ENCODE data around the gene FAM131C. TPM values are rescaled to one million over a fixed set of nuclear protein-coding genes. Genes with fewer than 3 reads are reported as not detected.

Gene FAM131C
- total RNA-seq, 2 donors from 2014 or later: 5.2 to 8.7 TPM

DNA sequence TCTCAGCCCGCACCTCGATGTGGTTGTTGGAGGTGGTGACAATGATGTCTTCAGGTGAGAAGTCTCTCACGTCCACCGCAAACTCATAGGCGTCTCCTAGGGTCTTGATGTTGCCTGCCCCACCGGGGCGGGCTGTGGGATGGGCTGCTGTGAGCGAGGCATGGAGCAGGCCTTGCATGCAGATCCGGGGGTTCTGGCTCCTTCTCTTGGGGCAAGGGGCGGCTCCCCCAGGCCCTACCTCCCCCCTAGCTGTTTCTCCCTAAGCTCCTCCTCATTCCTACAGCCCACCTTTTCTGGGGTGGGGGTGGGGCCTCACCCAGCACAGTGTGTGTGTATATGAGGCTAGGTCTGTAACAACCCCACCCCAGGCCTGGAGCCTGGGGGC lies 56.4 kb downstream of the FAM131C start:
- H3K36me3 ChIP-seq: peaks cover 31% of the 10 kb centered on the region
- H3K4me3 ChIP-seq: peak overlapping the region; percentile 60 to 68
- TF ChIP-seq, protein P1, sequence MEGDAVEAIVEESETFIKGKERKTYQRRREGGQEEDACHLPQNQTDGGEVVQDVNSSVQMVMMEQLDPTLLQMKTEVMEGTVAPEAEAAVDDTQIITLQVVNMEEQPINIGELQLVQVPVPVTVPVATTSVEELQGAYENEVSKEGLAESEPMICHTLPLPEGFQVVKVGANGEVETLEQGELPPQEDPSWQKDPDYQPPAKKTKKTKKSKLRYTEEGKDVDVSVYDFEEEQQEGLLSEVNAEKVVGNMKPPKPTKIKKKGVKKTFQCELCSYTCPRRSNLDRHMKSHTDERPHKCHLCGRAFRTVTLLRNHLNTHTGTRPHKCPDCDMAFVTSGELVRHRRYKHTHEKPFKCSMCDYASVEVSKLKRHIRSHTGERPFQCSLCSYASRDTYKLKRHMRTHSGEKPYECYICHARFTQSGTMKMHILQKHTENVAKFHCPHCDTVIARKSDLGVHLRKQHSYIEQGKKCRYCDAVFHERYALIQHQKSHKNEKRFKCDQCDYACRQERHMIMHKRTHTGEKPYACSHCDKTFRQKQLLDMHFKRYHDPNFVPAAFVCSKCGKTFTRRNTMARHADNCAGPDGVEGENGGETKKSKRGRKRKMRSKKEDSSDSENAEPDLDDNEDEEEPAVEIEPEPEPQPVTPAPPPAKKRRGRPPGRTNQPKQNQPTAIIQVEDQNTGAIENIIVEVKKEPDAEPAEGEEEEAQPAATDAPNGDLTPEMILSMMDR (IDR thresholded peaks at IDR 0.05): no peak
- H3K27ac ChIP-seq: peak overlapping the region; percentile 93 to 94
- no peaks in the 10 kb centered on the region for H3K9me3 ChIP-seq
- H3K4me1 ChIP-seq: peaks cover 0 to 70% of the 10 kb centered on the region in 2 donors
- no peak for DNase-seq (ENCODE audit: low spot score)
- H3K27me3 ChIP-seq: no peaks in the 10 kb centered on the region

- peaks cover 0 to 64% of the 10 kb centered on the region in 2 donors for H3K4me1 ChIP-seq
Measured at GRCh38 chr1:16015960-16016901, 57.2 kb downstream of the FAM131C start.

GRCh38 chr1:16015491-16015890 lies 58.0 kb downstream of the FAM131C start:
- H3K36me3 ChIP-seq: peaks cover 31% of the 10 kb centered on the region
- H3K27me3 ChIP-seq: no peaks in the 10 kb centered on the region
- peaks cover 0 to 62% of the 10 kb centered on the region in 2 donors for H3K4me1 ChIP-seq
- peak overlapping the region; percentile 93 to 94 for H3K27ac ChIP-seq
- peak overlapping the region; percentile 60 to 68 for H3K4me3 ChIP-seq
- TF ChIP-seq, protein P1 (IDR thresholded peaks at IDR 0.05): no peak
- no peak for DNase-seq (ENCODE audit: low spot score)
- no peaks in the 10 kb centered on the region for H3K9me3 ChIP-seq

More at GRCh38 chr1:16015960-16016901, 57.2 kb downstream of the FAM131C start:
- Histone ChIP-seq H3K4me3 (peak overlapping the region; percentile 60 to 68), H3K36me3 (peaks cover 31% of the 10 kb centered on the region), H3K27ac (peak overlapping the region; percentile 93 to 94), H3K9me3 (no peaks in the 10 kb centered on the region), H3K27me3 (no peaks in the 10 kb centered on the region)
- DNase-seq (ENCODE audit: low spot score): no peak
- TF ChIP-seq, protein P1 (IDR thresholded peaks at IDR 0.05): no peak

DNA sequence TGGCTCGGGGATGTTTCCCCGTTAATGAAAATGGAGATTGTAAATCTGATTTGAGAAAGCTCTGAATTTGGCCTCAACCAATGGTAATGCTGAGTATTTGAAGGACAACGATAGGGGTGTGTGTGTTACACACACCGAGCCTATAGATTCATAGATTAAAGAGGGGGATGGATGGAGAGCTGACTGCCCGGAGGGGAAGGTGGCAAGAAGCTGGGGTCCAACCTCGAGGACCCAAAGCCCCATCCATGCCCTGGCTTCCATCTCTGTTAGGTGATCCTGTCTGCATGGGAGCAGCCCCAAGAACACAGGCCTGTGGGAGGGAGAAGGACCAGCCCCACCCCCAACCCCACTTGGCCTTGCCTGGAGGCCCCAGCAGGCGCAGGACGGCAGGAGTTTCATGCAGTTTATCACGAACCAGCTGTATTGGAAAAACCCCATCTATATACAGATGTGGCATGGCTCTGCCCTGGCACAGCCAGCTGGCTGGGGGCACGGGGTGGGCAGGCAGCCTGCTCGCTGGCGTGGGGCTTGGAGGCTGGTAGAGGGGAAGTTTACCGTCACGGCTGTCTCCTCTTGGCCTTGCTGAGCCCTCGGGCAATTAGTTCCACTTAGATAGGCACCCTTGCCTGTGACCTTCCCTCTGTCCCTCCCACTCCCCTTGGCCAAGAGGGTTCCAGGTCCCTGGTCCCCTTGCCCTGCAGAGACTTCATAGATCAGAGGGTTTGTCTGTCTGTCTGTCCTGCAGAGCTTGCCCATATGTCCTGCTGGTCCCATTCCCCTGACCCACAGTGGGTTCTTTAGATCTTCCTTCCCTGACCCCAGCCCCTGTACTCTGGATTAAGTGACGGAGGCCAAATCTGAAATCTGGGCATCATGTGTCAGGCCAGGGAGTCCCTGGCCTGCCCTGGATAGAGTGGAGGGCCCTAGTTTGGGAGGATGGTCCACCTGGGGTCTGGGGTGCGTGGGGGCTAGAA lies 58.7 kb downstream of the FAM131C start:
- Histone ChIP-seq H3K9me3 (no peaks in the 10 kb centered on the region), H3K27ac (peak overlapping the region; percentile 93 to 94), H3K4me1 (peaks cover 0 to 55% of the 10 kb centered on the region in 2 donors), H3K4me3 (peak overlapping the region; percentile 60 to 68), H3K27me3 (no peaks in the 10 kb centered on the region), H3K36me3 (peaks cover 31% of the 10 kb centered on the region)
- DNase-seq (ENCODE audit: low spot score): no peak
- TF ChIP-seq, protein P1 (IDR thresholded peaks at IDR 0.05): no peak

GRCh38 chr1:16013908-16014258 lies 59.6 kb downstream of the FAM131C start:
- peak overlapping the region; percentile 60 to 68 for H3K4me3 ChIP-seq
- no peaks in the 10 kb centered on the region for H3K27me3 ChIP-seq
- H3K27ac ChIP-seq: peak overlapping the region; percentile 93 to 94
- peaks cover 31% of the 10 kb centered on the region for H3K36me3 ChIP-seq
- TF ChIP-seq, protein P1 (IDR thresholded peaks at IDR 0.05): no peak
- DNase-seq (ENCODE audit: low spot score): no peak
- H3K4me1 ChIP-seq: peaks cover 0 to 46% of the 10 kb centered on the region in 2 donors
- no peaks in the 10 kb centered on the region for H3K9me3 ChIP-seq
